Naive thymus-derived CD4-positive, alpha-beta T cell (primary cell): ENCODE results near the gene MFSD11. TPM values are rescaled to one million over a fixed set of nuclear protein-coding genes. Genes with fewer than 3 reads are reported as not detected.

ENCODE experiments used
- ATAC-seq: fragments of 150-1000 bp; cut with Tn5 transposase; 2 replicates; pipeline ENCODE4 v1.10.0; 2021; ENCODE audit warnings: mild to moderate bottlenecking, moderate library complexity
- CTCF ChIA-PET: fragments of 350-600 bp; sonication (Branson Sonifier 250); formaldehyde crosslinking; loops from one replicate; lab custom pipeline; 2021; ENCODE audit warnings: antibody characterized with exemption; lab: Charles Lee
- POLR2A ChIA-PET: fragments of 350-600 bp; sonication (Branson Sonifier 250); formaldehyde crosslinking; loops from one replicate; lab custom pipeline; 2021; ENCODE audit warnings: antibody characterized with exemption, inconsistent platforms; lab: Charles Lee
- DNase-seq, 9 donors: peaks; one replicate each; pipeline versions ENCODE4 v3.0.0 to v3.0.0-alpha.2; 2020 to 2022; ENCODE audit warnings: mixed read lengths in 1 of 9
- H3K27ac ChIP-seq: one replicate; pipeline ENCODE4 v1.7.0; 2013; ENCODE audit warnings: mild to moderate bottlenecking, low read depth, low read length, moderate library complexity
- H3K27me3 ChIP-seq, 2 donors: one replicate each; pipeline ENCODE4 v1.7.0; 2013; ENCODE audit warnings: low read length in 2 of 2, mild to moderate bottlenecking in 2 of 2, moderate library complexity in 2 of 2; ENCODE audit not compliant: control insufficient read depth in 2 of 2, insufficient read depth in 2 of 2
- H3K36me3 ChIP-seq, 3 experiments: 1 replicate in 2 of 3; 2 replicates in 1 of 3; pipeline ENCODE4 v1.7.0; 2013; ENCODE audit warnings: low read length in 3 of 3, mild to moderate bottlenecking in 3 of 3, moderate library complexity in 1 of 3; ENCODE audit not compliant: insufficient read depth in 3 of 3, control insufficient read depth in 2 of 3
- H3K4me1 ChIP-seq, 2 donors: one replicate each; pipeline ENCODE4 v1.7.0; 2013; ENCODE audit warnings: low read length in 2 of 2, mild to moderate bottlenecking in 2 of 2, moderate library complexity in 1 of 2; ENCODE audit not compliant: control insufficient read depth in 2 of 2, insufficient read depth in 2 of 2
- H3K4me3 ChIP-seq: 2 replicates; pipeline ENCODE4 v1.7.0; 2013; ENCODE audit warnings: mild to moderate bottlenecking, low read length
- H3K9me3 ChIP-seq, 3 experiments: 1 replicate in 2 of 3; 2 replicates in 1 of 3; pipeline ENCODE4 v1.7.0; 2013; ENCODE audit warnings: low read length in 3 of 3; ENCODE audit not compliant: control insufficient read depth in 2 of 3
- H3K27ac Mint-ChIP-seq, 9 donors: one replicate each; pipeline ENCODE4 v1.8.0; 2020 to 2022; ENCODE audit warnings: mixed read lengths in 9 of 9, mild to moderate bottlenecking in 8 of 9, moderate library complexity in 5 of 9, inconsistent platforms in 2 of 9
- H3K27me3 Mint-ChIP-seq, 5 donors: one replicate each; pipeline ENCODE4 v1.8.0; 2021 to 2022; ENCODE audit warnings: mixed read lengths in 5 of 5, mild to moderate bottlenecking in 1 of 5
- H3K36me3 Mint-ChIP-seq, 5 donors: one replicate each; pipeline ENCODE4 v1.8.0; 2020 to 2022; ENCODE audit warnings: mixed read lengths in 5 of 5, mild to moderate bottlenecking in 3 of 5, inconsistent platforms in 1 of 5
- H3K4me1 Mint-ChIP-seq, 7 donors: one replicate each; pipeline ENCODE4 v1.8.0; 2020 to 2022; ENCODE audit warnings: mixed read lengths in 7 of 7, mild to moderate bottlenecking in 3 of 7, inconsistent platforms in 1 of 7
- H3K4me3 Mint-ChIP-seq, 10 donors: one replicate each; pipeline ENCODE4 v1.8.0; 2020 to 2022; ENCODE audit warnings: mild to moderate bottlenecking in 10 of 10, mixed read lengths in 10 of 10, moderate library complexity in 6 of 10, inconsistent platforms in 2 of 10
- H3K9me3 Mint-ChIP-seq, 11 donors: one replicate each; pipeline ENCODE4 v1.8.0; 2020 to 2022; ENCODE audit warnings: mixed read lengths in 11 of 11, mild to moderate bottlenecking in 4 of 11, inconsistent platforms in 1 of 11, moderate library complexity in 1 of 11
- intact Hi-C, 2 donors: fragments of 100-400 bp; cut with micrococcal nuclease; formaldehyde crosslinking; loops; one replicate each; pipeline ENCODE4 v1.15.1; 2023
- polyA plus RNA-seq, 2 donors: library from polyadenylated mRNA; unstranded; fragments of 300-500 nt; fragmentation: Illumina TruSeq; gene quantifications; one replicate each; pipeline ENCODE4 v1.2.3, GENCODE V29; 2021
- total RNA-seq, 6 experiments: library from RNA in 5 of 6; stranded (reverse) in 5 of 6; gene quantifications; 1 replicate in 5 of 6; 2 replicates in 1 of 6; pipeline ENCODE4 v1.2.3 and lab custom pipeline; 2021 to 2026

Gene MFSD11
- total and polyA plus RNA-seq, 7 experiments from 2014 or later, result 17.3 to 33.7 (median 30.9) TPM

- ChIA-PET CTCF (interaction anchor here (0.6 to 2.4 kb wide), 4 partner anchors 15 to 481 kb away, joined by 3 to 10 read pairs (median 3); no protein-coding TSS in a partner anchor), POLR2A (interaction anchor here (0.6 to 8.2 kb wide), 18 partner anchors 9 to 1930 kb away, joined by 3 to 187 read pairs (median 4); partner anchors contain the start of genes JMJD6, METTL23 and TNRC6C)
- Mint-ChIP-seq H3K36me3 (peaks cover 12 to 40% (median 33%) of the 10 kb centered on the region in 5 donors), H3K9me3 (peaks cover 0 to 9% (median 0%) of the 10 kb centered on the region in 11 donors), H3K27ac (peak overlapping the region; percentile 83 to 99 (median 93)), H3K4me3 (peak overlapping the region; percentile 90 to 98 (median 96)), H3K4me1 (peaks cover 29 to 76% (median 62%) of the 10 kb centered on the region in 7 donors), H3K27me3 (no peaks in the 10 kb centered on the region)
- Histone ChIP-seq H3K4me1 (peaks cover 58 to 59% of the 10 kb centered on the region in 2 donors), H3K4me3 (peak overlapping the region; percentile 97), H3K27ac (peak overlapping the region; percentile 96), H3K36me3 (peaks cover 21 to 46% (median 42%) of the 10 kb centered on the region in 3 experiments), H3K9me3 (no peaks in the 10 kb centered on the region), H3K27me3 (no peaks in the 10 kb centered on the region)
- ATAC-seq (no peak), DNase-seq (no peak)
- intact Hi-C loops, result loop anchor here (10.0 kb wide), 2 partner anchors 711 to 949 kb away; partner anchors contain the start of gene UNK (in 1 of the 2)
Measured at GRCh38 chr17:76734080-76734840, 3.7 kb upstream of the MFSD11 start.

GRCh38 chr17:76735006-76735405, 2.9 kb upstream of the MFSD11 start:
- H3K27me3 ChIP-seq, result no peaks in the 10 kb centered on the region
- CTCF ChIA-PET, result interaction anchor here (0.6 to 0.9 kb wide), 3 partner anchors 8 to 79 kb away, joined by 3 to 6 read pairs (median 3); partner anchors contain the start of genes JMJD6 and METTL23
- intact Hi-C loops, result loop anchor here (5.0 to 10.0 kb wide), 8 partner anchors 218 to 1397 kb away; partner anchors contain the start of genes TMC8 (in 2 of the 2), ACOX1 (in 1 of the 2), PRPSAP1 (in 1 of the 2) and TEN1 (in 1 of the 2)

GRCh38 chr17:76735586-76736348, 2.2 kb upstream of the MFSD11 start:
- peaks cover 32 to 72% (median 62%) of the 10 kb centered on the region in 7 donors for H3K4me1 Mint-ChIP-seq
- no peaks in the 10 kb centered on the region for H3K9me3 ChIP-seq
- ChIA-PET POLR2A (interaction anchor here (0.6 to 8.2 kb wide), 23 partner anchors 10 to 1963 kb away, joined by 3 to 187 read pairs (median 4); partner anchors contain the start of genes ATP5PD, JMJD6, KCTD2 and METTL23), CTCF (interaction anchor here (0.9 kb wide), 1 partner anchor 9 kb away, joined by 6 read pairs; the partner anchor contains the start of genes JMJD6 and METTL23)
- ATAC-seq (no peak), DNase-seq (no peak)
- H3K9me3 Mint-ChIP-seq, result peaks cover 0 to 9% (median 0%) of the 10 kb centered on the region in 11 donors
- peak overlapping the region; percentile 83 to 99 (median 94) for H3K27ac Mint-ChIP-seq
- H3K36me3 Mint-ChIP-seq, result peaks cover 12 to 39% (median 32%) of the 10 kb centered on the region in 5 donors
- peak overlapping the region; percentile 97 for H3K4me3 ChIP-seq
- H3K27ac ChIP-seq, result peak overlapping the region; percentile 96
- H3K36me3 ChIP-seq, result peaks cover 21 to 46% (median 37%) of the 10 kb centered on the region in 3 experiments
- H3K4me3 Mint-ChIP-seq, result peak overlapping the region; percentile 90 to 98 (median 96)
- intact Hi-C loops, result loop anchor here (2.0 to 10.0 kb wide), 10 partner anchors 37 to 1397 kb away; partner anchors contain the start of genes TMC8 (in 2 of the 2), ACOX1 (in 1 of the 2), PRPSAP1 (in 1 of the 2) and TEN1 (in 1 of the 2)
- no peaks in the 10 kb centered on the region for H3K27me3 Mint-ChIP-seq
- peaks cover 52 to 58% of the 10 kb centered on the region in 2 donors for H3K4me1 ChIP-seq
- H3K27me3 ChIP-seq, result no peaks in the 10 kb centered on the region

More at GRCh38 chr17:76735006-76735405, 2.9 kb upstream of the MFSD11 start:
- Mint-ChIP-seq H3K9me3 (peaks cover 0 to 9% (median 0%) of the 10 kb centered on the region in 11 donors), H3K27ac (peak overlapping the region; percentile 83 to 99 (median 93)), H3K4me1 (peaks cover 32 to 72% (median 61%) of the 10 kb centered on the region in 7 donors), H3K4me3 (peak overlapping the region; percentile 90 to 98 (median 96)), H3K27me3 (no peaks in the 10 kb centered on the region), H3K36me3 (peaks cover 12 to 39% (median 32%) of the 10 kb centered on the region in 5 donors)
- peak overlapping the region; percentile 97 for H3K4me3 ChIP-seq
- H3K4me1 ChIP-seq, result peaks cover 52 to 58% of the 10 kb centered on the region in 2 donors
- H3K36me3 ChIP-seq, result peaks cover 21 to 46% (median 37%) of the 10 kb centered on the region in 3 experiments
- H3K9me3 ChIP-seq, result no peaks in the 10 kb centered on the region
- POLR2A ChIA-PET, result interaction anchor here (0.6 to 8.2 kb wide), 21 partner anchors 8 to 1964 kb away, joined by 3 to 187 read pairs (median 3); partner anchors contain the start of genes ATP5PD, JMJD6, KCTD2 and METTL23
- no peak for ATAC-seq
- H3K27ac ChIP-seq, result peak overlapping the region; percentile 96
- no peak for DNase-seq

GRCh38 chr17:76736349-76737081, 1.4 kb upstream of the MFSD11 start:
- peaks cover 50 to 52% of the 10 kb centered on the region in 2 donors for H3K4me1 ChIP-seq
- peak overlapping the region; percentile 97 for H3K4me3 ChIP-seq
- peak overlapping the region; percentile 95 to 100 (median 99) for H3K27ac Mint-ChIP-seq
- H3K27me3 ChIP-seq, result no peaks in the 10 kb centered on the region
- ATAC-seq (peak; percentile 21), DNase-seq (peak; percentile 52 to 80 (median 67))
- ChIA-PET POLR2A (interaction anchor here (0.6 to 8.2 kb wide), 18 partner anchors 11 to 1391 kb away, joined by 3 to 187 read pairs (median 4); partner anchors contain the start of genes JMJD6, METTL23 and SEC14L1), CTCF (interaction anchor here (1.0 kb wide), 1 partner anchor 10 kb away, joined by 6 read pairs; the partner anchor contains the start of genes JMJD6 and METTL23)
- H3K9me3 ChIP-seq, result no peaks in the 10 kb centered on the region
- peak overlapping the region; percentile 96 for H3K27ac ChIP-seq
- no peaks in the 10 kb centered on the region for H3K27me3 Mint-ChIP-seq
- H3K4me1 Mint-ChIP-seq, result peaks cover 29 to 71% (median 59%) of the 10 kb centered on the region in 7 donors
- intact Hi-C loops, result loop anchor here (1.0 to 10.0 kb wide), 16 partner anchors 10 to 1396 kb away; partner anchors contain the start of genes JMJD6 (in 2 of the 2), METTL23 (in 2 of the 2), SEC14L1 (in 2 of the 2) and TMC8 (in 2 of the 2)
- peaks cover 0 to 9% (median 0%) of the 10 kb centered on the region in 11 donors for H3K9me3 Mint-ChIP-seq
- H3K36me3 ChIP-seq, result peaks cover 20 to 40% (median 35%) of the 10 kb centered on the region in 3 experiments
- H3K4me3 Mint-ChIP-seq, result peak overlapping the region; percentile 90 to 99 (median 97)
- peaks cover 12 to 36% (median 32%) of the 10 kb centered on the region in 5 donors for H3K36me3 Mint-ChIP-seq
